Type B pancreatic cell (in vitro differentiated cells): ENCODE results near the gene GRIN2D. TPM values are rescaled to one million over a fixed set of nuclear protein-coding genes. Genes with fewer than 3 reads are reported as not detected.

ENCODE experiments used
- DNase-seq: peaks from one replicate; pipeline ENCODE4 v3.0.0; 2021; ENCODE audit warnings: mixed read lengths; ENCODE audit not compliant: unreplicated experiment; ENCODE audit errors: extremely low spot score
- H3K27ac Mint-ChIP-seq: 2 replicates; pipeline ENCODE4 v1.8.0; 2021; ENCODE audit warnings: mild to moderate bottlenecking, mixed read lengths
- H3K27me3 Mint-ChIP-seq: 2 replicates; pipeline ENCODE4 v1.8.0; 2021; ENCODE audit warnings: mixed read lengths
- H3K36me3 Mint-ChIP-seq: 2 replicates; pipeline ENCODE4 v1.8.0; 2021; ENCODE audit warnings: mixed read lengths
- H3K4me1 Mint-ChIP-seq: one replicate; pipeline ENCODE4 v1.8.0; 2021; ENCODE audit warnings: mixed read lengths; ENCODE audit not compliant: unreplicated experiment
- H3K4me3 Mint-ChIP-seq: 2 replicates; pipeline ENCODE4 v1.8.0; 2021; ENCODE audit warnings: mild to moderate bottlenecking, mixed read lengths
- H3K9me3 Mint-ChIP-seq: 2 replicates; pipeline ENCODE4 v1.8.0; 2021; ENCODE audit warnings: mixed read lengths
- CTCF ChIP-seq: fragments of 200-600 bp; sonication (generic); conservative IDR thresholded peaks from 2 replicates; pipeline ENCODE4 v1.5.0; 2021; ENCODE audit warnings: antibody characterized with exemption, mild to moderate bottlenecking
- total RNA-seq: library from RNA; stranded (reverse); gene quantifications from 2 replicates; pipeline ENCODE4 v1.2.1, GENCODE V29; 2021; ENCODE audit warnings: low replicate concordance

GRIN2D gene
- total RNA-seq, 1 donor from 2014 or later, result 0.58 TPM

GRCh38 chr19:48381178-48381950 lies 12.1 kb upstream of the GRIN2D start:
- Mint-ChIP-seq H3K4me1 (no peaks in the 10 kb centered on the region), H3K4me3 (no peak overlapping the region), H3K36me3 (peaks cover 17% of the 10 kb centered on the region), H3K9me3 (no peaks in the 10 kb centered on the region), H3K27ac (no peak overlapping the region), H3K27me3 (no peaks in the 10 kb centered on the region)
- no peak for DNase-seq
- no peak for TF ChIP-seq CTCF

- no peak overlapping the region for H3K27ac Mint-ChIP-seq
- no peaks in the 10 kb centered on the region for H3K27me3 Mint-ChIP-seq
- no peak for TF ChIP-seq CTCF
- H3K4me3 Mint-ChIP-seq, result no peak overlapping the region
- no peaks in the 10 kb centered on the region for H3K4me1 Mint-ChIP-seq
- H3K36me3 Mint-ChIP-seq, result peaks cover 17% of the 10 kb centered on the region
- H3K9me3 Mint-ChIP-seq, result no peaks in the 10 kb centered on the region
- DNase-seq, result no peak
Measured at GRCh38 chr19:48382286-48382685, 11.2 kb upstream of the GRIN2D start.

GRCh38 chr19:48385461-48386087 lies 7.9 kb upstream of the GRIN2D start:
- no peaks in the 10 kb centered on the region for H3K9me3 Mint-ChIP-seq
- DNase-seq, result no peak
- peaks cover 28% of the 10 kb centered on the region for H3K36me3 Mint-ChIP-seq
- TF ChIP-seq CTCF, result no peak
- H3K27me3 Mint-ChIP-seq, result no peaks in the 10 kb centered on the region
- H3K27ac Mint-ChIP-seq, result no peak overlapping the region
- no peaks in the 10 kb centered on the region for H3K4me1 Mint-ChIP-seq
- no peak overlapping the region for H3K4me3 Mint-ChIP-seq

GRCh38 chr19:48386981-48387380 lies 6.5 kb upstream of the GRIN2D start:
- H3K36me3 Mint-ChIP-seq, result peaks cover 23% of the 10 kb centered on the region
- TF ChIP-seq CTCF, result no peak
- H3K27ac Mint-ChIP-seq, result no peak overlapping the region
- no peaks in the 10 kb centered on the region for H3K9me3 Mint-ChIP-seq
- no peak overlapping the region for H3K4me3 Mint-ChIP-seq
- H3K27me3 Mint-ChIP-seq, result peaks cover 3% of the 10 kb centered on the region
- no peaks in the 10 kb centered on the region for H3K4me1 Mint-ChIP-seq
- no peak for DNase-seq

- Mint-ChIP-seq H3K9me3 (no peaks in the 10 kb centered on the region), H3K27me3 (peaks cover 26% of the 10 kb centered on the region), H3K27ac (peak overlapping the region; percentile 88), H3K36me3 (peaks cover 11% of the 10 kb centered on the region), H3K4me1 (no peaks in the 10 kb centered on the region), H3K4me3 (peak overlapping the region; percentile 97)
- DNase-seq, result peak; percentile 80
- peak; percentile 77 for TF ChIP-seq CTCF
Measured at GRCh38 chr19:48390188-48391099, 3.0 kb upstream of the GRIN2D start.
